ENCODE results near the gene DACH2.
"Not testable (repeated sequence)": the region's sequence is repeated elsewhere in the genome, so short reads cannot be mapped to it uniquely, and the experiment has no call there.

Gene DACH2

GRCh38 chrX:86148024-86148511 lies at the start of gene DACH2:
DACH2 (plus strand) TSS chrX:86148451.
- DNase-seq (ENCODE audit: low read depth, low spot score): no peak
- H3K27ac ChIP-seq: no peak within 1 kb of the TSS

- no peak for DNase-seq (ENCODE audit: low read depth, low spot score)
- no peak overlapping the region for H3K27ac ChIP-seq
Observed at GRCh38 chrX:86102341-86102740, 45.9 kb upstream of the DACH2 start.

- no peak overlapping the region for H3K27ac ChIP-seq
- DNase-seq (ENCODE audit: low read depth, low spot score): peak; percentile 10
Observed at GRCh38 chrX:86103061-86103460, 45.2 kb upstream of the DACH2 start.

GRCh38 chrX:86104526-86104925 lies 43.7 kb upstream of the DACH2 start:
- no peak for DNase-seq (ENCODE audit: low read depth, low spot score)
- no peak overlapping the region for H3K27ac ChIP-seq

- no peak for DNase-seq (ENCODE audit: low read depth, low spot score)
- no peak overlapping the region for H3K27ac ChIP-seq
Observed at GRCh38 chrX:86121916-86122315, 26.3 kb upstream of the DACH2 start.

GRCh38 chrX:86133761-86134160 lies 14.5 kb upstream of the DACH2 start:
- DNase-seq (ENCODE audit: low read depth, low spot score): no peak
- no peak overlapping the region for H3K27ac ChIP-seq

- no peak for DNase-seq (ENCODE audit: low read depth, low spot score)
- H3K27ac ChIP-seq: no peak overlapping the region
Observed at GRCh38 chrX:86137071-86137470, 11.2 kb upstream of the DACH2 start.

GRCh38 chrX:86141786-86142185 lies 6.5 kb upstream of the DACH2 start:
- no peak overlapping the region for H3K27ac ChIP-seq
- DNase-seq (ENCODE audit: low read depth, low spot score): no peak

- no peak overlapping the region for H3K27ac ChIP-seq
- no peak for DNase-seq (ENCODE audit: low read depth, low spot score)
Observed at GRCh38 chrX:86146102-86146501, 2.1 kb upstream of the DACH2 start.

GRCh38 chrX:86148594-86148993 lies 343 bp downstream of the DACH2 start:
- DNase-seq (ENCODE audit: low read depth, low spot score): no peak

GRCh38 chrX:86149119-86149518 lies 868 bp downstream of the DACH2 start:
- H3K27ac ChIP-seq: no peak overlapping the region
- no peak for DNase-seq (ENCODE audit: low read depth, low spot score)

More at GRCh38 chrX:86148594-86148993, 343 bp downstream of the DACH2 start:
- H3K27ac ChIP-seq: no peak overlapping the region

- no peak for DNase-seq (ENCODE audit: low read depth, low spot score)
- no peak overlapping the region for H3K27ac ChIP-seq
Observed at GRCh38 chrX:86154553-86154952, 6.3 kb downstream of the DACH2 start.

- no peak overlapping the region for H3K27ac ChIP-seq
- no peak for DNase-seq (ENCODE audit: low read depth, low spot score)
Observed at GRCh38 chrX:86171366-86171765, 23.1 kb downstream of the DACH2 start.

GRCh38 chrX:86178906-86179305 lies 30.7 kb downstream of the DACH2 start:
- DNase-seq (ENCODE audit: low read depth, low spot score): no peak
- no peak overlapping the region for H3K27ac ChIP-seq

- not testable (repeated sequence) for DNase-seq (ENCODE audit: low read depth, low spot score); H3K27ac ChIP-seq
Observed at GRCh38 chrX:86181325-86181724, 33.1 kb downstream of the DACH2 start.

- no peak overlapping the region for H3K27ac ChIP-seq
- DNase-seq (ENCODE audit: low read depth, low spot score): no peak
Observed at GRCh38 chrX:86192827-86193226, 44.6 kb downstream of the DACH2 start.

GRCh38 chrX:86194758-86195157 lies 46.5 kb downstream of the DACH2 start:
- DNase-seq (ENCODE audit: low read depth, low spot score): no peak
- H3K27ac ChIP-seq: no peak overlapping the region

- H3K27ac ChIP-seq: no peak overlapping the region
Observed at GRCh38 chrX:86195343-86195742, 47.1 kb downstream of the DACH2 start.

GRCh38 chrX:86197815-86198214 lies 49.6 kb downstream of the DACH2 start:
- DNase-seq (ENCODE audit: low read depth, low spot score): no peak

More at GRCh38 chrX:86195343-86195742, 47.1 kb downstream of the DACH2 start:
- DNase-seq (ENCODE audit: low read depth, low spot score): no peak

GRCh38 chrX:86210772-86211171 lies 62.5 kb downstream of the DACH2 start:
- H3K27ac ChIP-seq: no peak overlapping the region
- no peak for DNase-seq (ENCODE audit: low read depth, low spot score)

More at GRCh38 chrX:86197815-86198214, 49.6 kb downstream of the DACH2 start:
- no peak overlapping the region for H3K27ac ChIP-seq

- DNase-seq (ENCODE audit: low read depth, low spot score): no peak
Observed at GRCh38 chrX:86215260-86215659, 67.0 kb downstream of the DACH2 start.

GRCh38 chrX:86237482-86237881 lies 89.2 kb downstream of the DACH2 start:
- DNase-seq (ENCODE audit: low read depth, low spot score): no peak
- H3K27ac ChIP-seq: no peak overlapping the region

More at GRCh38 chrX:86215260-86215659, 67.0 kb downstream of the DACH2 start:
- H3K27ac ChIP-seq: no peak overlapping the region

GRCh38 chrX:86241547-86241946 lies 93.3 kb downstream of the DACH2 start:
- no peak overlapping the region for H3K27ac ChIP-seq
- no peak for DNase-seq (ENCODE audit: low read depth, low spot score)

Measured in epithelial cell of prostate (primary cell).